ENCODE data around the gene BIRC2. TPM values are rescaled to one million over a fixed set of nuclear protein-coding genes. Genes with fewer than 3 reads are reported as not detected.

The BIRC2 gene
- total RNA-seq, 1 experiment from 2014 or later, result 32.6 TPM

- intact Hi-C loops (cut with micrococcal nuclease), result loop anchor here (2.0 kb wide), 1 partner anchor 221 kb away; no protein-coding TSS in a partner anchor
- Histone ChIP-seq H3K36me3 (ENCODE audit: control insufficient read depth in 1 of 2, insufficient read depth in 2 of 2, low read length in 2 of 2) (peaks cover 3 to 13% of the 10 kb centered on the region in 2 experiments; a peak in 2 of 4 replicates), H3K9me3 (ENCODE audit: control insufficient read depth in 1 of 2, insufficient read depth in 1 of 2, low read depth in 1 of 2, low read length in 2 of 2) (no peaks in the 10 kb centered on the region), H3K27me3 (ENCODE audit: insufficient read depth, low read length) (no peaks in the 10 kb centered on the region), H3K9ac (ENCODE audit: low read length) (no peak overlapping the region), H2AFZ (ENCODE audit: low read depth, low read length, poor library complexity, severe bottlenecking) (no peak overlapping the region), H3K27ac (ENCODE audit: low read depth, low read length) (no peak overlapping the region), H3K4me1 (ENCODE audit: control insufficient read depth in 1 of 2, insufficient read depth in 2 of 2, low read length in 2 of 2) (no peaks in the 10 kb centered on the region; a peak in 1 of 4 replicates), H3K79me2 (ENCODE audit: insufficient read depth, low read length) (peaks cover 4% of the 10 kb centered on the region; the same call in 1 of the 2 replicates), H4K20me1 (ENCODE audit: insufficient read depth) (no peaks in the 10 kb centered on the region), H3K4me3 (replicated peaks in 1 of 2; ENCODE audit: low read depth in 1 of 2, low read length in 2 of 2) (no peak overlapping the region), H3K4me2 (ENCODE audit: low read length) (no peak overlapping the region), H3K9me2 (ENCODE audit: insufficient read depth) (no peaks in the 10 kb centered on the region)
- RAD21 ChIA-PET (ENCODE audit: low non-redundant PET in 1 of 2, low total read pairs in 2 of 2, uncharacterized antibody in 2 of 2, unreplicated experiment in 2 of 2), result no interaction called here
- BruUV-seq (replicated peaks), result no TSS peak
- ATAC-seq, result no peak
- POLR2A ChIA-PET, result no interaction called here
- no peak for DNase-seq (ENCODE audit: low read depth, low spot score)
- CTCF ChIA-PET, result interaction anchor here (1.4 to 1.8 kb wide), 5 partner anchors 16 to 275 kb away, joined by 5 to 11 read pairs (median 8); no protein-coding TSS in a partner anchor
- TF ChIP-seq SIN3A (IDR thresholded peaks at IDR 0.05; ENCODE audit: low read depth) (no peak), EZH2phosphoT487 (IDR thresholded peaks at IDR 0.05; ENCODE audit: borderline replicate concordance) (no peak), ZFX (IDR thresholded peaks at IDR 0.05) (no peak), EGR1 (IDR thresholded peaks at IDR 0.05; ENCODE audit: low read depth) (no peak), ATF3 (IDR thresholded peaks at IDR 0.05) (no peak), YY1 (IDR thresholded peaks at IDR 0.05; ENCODE audit: extremely low read depth, insufficient replicate concordance, low read depth, low read length) (no peak)
Measured at GRCh38 chr11:102391549-102392237, 44.7 kb downstream of the BIRC2 start.

GRCh38 chr11:102393272-102393730, 46.3 kb downstream of the BIRC2 start:
- Histone ChIP-seq H3K9me3 (ENCODE audit: control insufficient read depth in 1 of 2, insufficient read depth in 1 of 2, low read depth in 1 of 2, low read length in 2 of 2) (no peaks in the 10 kb centered on the region), H3K4me2 (ENCODE audit: low read length) (no peak overlapping the region), H3K9me2 (ENCODE audit: insufficient read depth) (no peaks in the 10 kb centered on the region), H3K9ac (ENCODE audit: low read length) (no peak overlapping the region), H2AFZ (ENCODE audit: low read depth, low read length, poor library complexity, severe bottlenecking) (no peak overlapping the region), H3K27me3 (ENCODE audit: insufficient read depth, low read length) (no peaks in the 10 kb centered on the region), H3K4me1 (ENCODE audit: control insufficient read depth in 1 of 2, insufficient read depth in 2 of 2, low read length in 2 of 2) (no peaks in the 10 kb centered on the region; a peak in 1 of 4 replicates), H3K79me2 (ENCODE audit: insufficient read depth, low read length) (peaks cover 5% of the 10 kb centered on the region; the same call in 1 of the 2 replicates), H3K36me3 (ENCODE audit: control insufficient read depth in 1 of 2, insufficient read depth in 2 of 2, low read length in 2 of 2) (peaks cover 8 to 14% of the 10 kb centered on the region in 2 experiments; a peak in 2 of 4 replicates), H3K4me3 (replicated peaks in 1 of 2; ENCODE audit: low read depth in 1 of 2, low read length in 2 of 2) (no peak overlapping the region), H3K27ac (ENCODE audit: low read depth, low read length) (no peak overlapping the region), H4K20me1 (ENCODE audit: insufficient read depth) (no peaks in the 10 kb centered on the region)
- intact Hi-C loops (cut with micrococcal nuclease), result no loop called here
- DNase-seq (ENCODE audit: low read depth, low spot score) (no peak), ATAC-seq (peak; percentile 33)
- POLR2A ChIA-PET, result no interaction called here
- CTCF ChIA-PET, result interaction anchor here (1.7 to 1.8 kb wide), 2 partner anchors 219 to 273 kb away, joined by 7 to 10 read pairs; no protein-coding TSS in a partner anchor
- no peak for TF ChIP-seq JUND (IDR thresholded peaks at IDR 0.05)
- TF ChIP-seq EZH2 (IDR thresholded peaks at IDR 0.05), result no peak
- no peak for TF ChIP-seq CEBPB (IDR thresholded peaks at IDR 0.05; ENCODE audit: low read depth)
- no peak for TF ChIP-seq CBX3 (IDR thresholded peaks at IDR 0.05; ENCODE audit: low read depth)
- RAD21 ChIA-PET (ENCODE audit: low non-redundant PET in 1 of 2, low total read pairs in 2 of 2, uncharacterized antibody in 2 of 2, unreplicated experiment in 2 of 2), result no interaction called here
- BruUV-seq (replicated peaks), result no TSS peak

All from HCT116 (cell line).